K562 (cell line): ENCODE measurements around the gene MMP28. TPM values are rescaled to one million over a fixed set of nuclear protein-coding genes. Genes with fewer than 3 reads are reported as not detected.
A peak's percentile ranks its signal among the peaks of the same experiment; 100 is the strongest.

ENCODE experiments used
- CBX2 ChIP-seq: fragments of 200-600 bp; sonication (generic); IDR thresholded peaks from one replicate; pipeline ENCODE4 v1.6.1; 2012; ENCODE audit warnings: mild to moderate bottlenecking, low read length, inconsistent platforms; ENCODE audit not compliant: insufficient read depth, poor library complexity, severe bottlenecking
- HNRNPH1 ChIP-seq: fragments of 200-400 bp; formaldehyde crosslinking; optimal IDR thresholded peaks from 2 replicates; pipeline ENCODE3; 2017; ENCODE audit warnings: low read depth, mild to moderate bottlenecking, low read length, moderate library complexity
- MBD2 ChIP-seq: sonication (generic); IDR thresholded peaks from 2 replicates; pipeline ENCODE4 v1.6.1; 2016; ENCODE audit warnings: low read depth, borderline replicate concordance
- MYC ChIP-seq, 2 experiments: fragments of 250-450 bp in 1 of 2; sonication (Bioruptor Pico) in 1 of 2; IDR thresholded peaks; 2 replicates each; pipeline versions ENCODE4 v1.5.1 to v1.6.1; 2012 to 2021; ENCODE audit warnings: low read depth in 2 of 2, borderline replicate concordance in 1 of 2, improper control_type of control experiment in 1 of 2, low read length in 1 of 2, mild to moderate bottlenecking in 1 of 2, moderate library complexity in 1 of 2
- POLR3G ChIP-seq: IDR thresholded peaks from 2 replicates; pipeline ENCODE4 v1.6.1; 2011; ENCODE audit not compliant: insufficient read length, insufficient replicate concordance; ENCODE audit errors: extremely low read depth
- PRMT5 ChIP-seq: sonication (generic); formaldehyde crosslinking; IDR thresholded peaks from 2 replicates; pipeline ENCODE4 v1.5.0; 2020; ENCODE audit warnings: missing genetic modification reagents
- PURB ChIP-seq: sonication (generic); formaldehyde crosslinking; IDR thresholded peaks from 2 replicates; pipeline ENCODE4 v1.9.0; 2021; ENCODE audit warnings: low read depth, mild to moderate bottlenecking, missing genetic modification reagents
- RCOR1 ChIP-seq, 2 experiments: IDR thresholded peaks; 2 replicates each; pipeline ENCODE4 v1.6.1; 2012; ENCODE audit warnings: low read depth in 2 of 2, low read length in 2 of 2, borderline replicate concordance in 1 of 2, improper control_type of control experiment in 1 of 2
- SMAD4 ChIP-seq: fragments of 250-450 bp; sonication (Bioruptor Pico); conservative IDR thresholded peaks from 2 replicates; pipeline ENCODE4 v1.8.0; 2021; ENCODE audit warnings: inconsistent platforms, mild to moderate bottlenecking, moderate library complexity
- TCFL5 ChIP-seq: fragments of 250-450 bp; sonication (Bioruptor Pico); conservative IDR thresholded peaks from 2 replicates; pipeline ENCODE4 v1.6.1; 2021; ENCODE audit warnings: mild to moderate bottlenecking, moderate library complexity, matching md5 sums
- TRIM24 ChIP-seq, 2 experiments: fragments of 450-650 bp; IDR thresholded peaks; 2 replicates each; pipeline ENCODE4 v1.6.1; 2016
- ZNF143 ChIP-seq: sonication (generic); formaldehyde crosslinking; IDR thresholded peaks from 2 replicates; pipeline ENCODE4 v1.9.0; 2022; ENCODE audit warnings: mild to moderate bottlenecking, missing genetic modification reagents
- ZNF77 ChIP-seq: fragments of 250-450 bp; sonication (Bioruptor Pico); IDR thresholded peaks from 2 replicates; pipeline ENCODE4 v1.5.0; 2020
- polyA plus RNA-seq, 8 experiments: library from polyadenylated mRNA; depleted of rRNA in 4 of 8; stranded (reverse) in 5 of 8; unstranded in 3 of 8; fragments of >200 nt; fragmentation: Nextera tagmentation in 2 of 8; fragmentation: Illumina TruSeq in 1 of 8; extraction: Ambion mirVana in 2 of 8; extraction: Trizol in 1 of 8; gene quantifications; 2 replicates each; pipeline versions ENCODE4 v1.2.1 to v1.2.3, GENCODE V29; 2011 to 2014; ENCODE audit warnings: inconsistent platforms in 1 of 8, missing spikeins in 1 of 8
- total RNA-seq, 7 experiments: library from RNA; depleted of rRNA in 6 of 7; stranded (reverse); fragments of >200 nt in 6 of 7; fragmentation: Illumina TruSeq in 2 of 7; extraction: Trizol in 2 of 7; gene quantifications; 2 replicates each; pipeline versions ENCODE4 v1.2.1 to v1.2.3, GENCODE V29; 2011 to 2021; ENCODE audit warnings: low replicate concordance in 1 of 7
- TF ChIP-seq, protein P1 (sequence below), 2 experiments: fragments of 450-650 bp in 1 of 2; sonication (generic) in 1 of 2; formaldehyde crosslinking in 1 of 2; IDR thresholded peaks; 2 replicates each; pipeline versions ENCODE4 v1.7.1 to v1.9.0; 2016 to 2022; ENCODE audit warnings: inconsistent platforms in 1 of 2, mild to moderate bottlenecking in 1 of 2, missing genetic modification reagents in 1 of 2
- TF ChIP-seq, protein P2 (sequence below): sonication (generic); formaldehyde crosslinking; IDR thresholded peaks from 2 replicates; pipeline ENCODE4 v1.8.0; 2022; ENCODE audit warnings: missing genetic modification reagents, mild to moderate bottlenecking, moderate library complexity, borderline replicate concordance

MMP28 gene
- total and polyA plus RNA-seq, 9 of the 15 experiments (the other 6 are each of a cell fraction or from before 2014, with no cell fraction given) = not detected

- TF ChIP-seq, protein P1, sequence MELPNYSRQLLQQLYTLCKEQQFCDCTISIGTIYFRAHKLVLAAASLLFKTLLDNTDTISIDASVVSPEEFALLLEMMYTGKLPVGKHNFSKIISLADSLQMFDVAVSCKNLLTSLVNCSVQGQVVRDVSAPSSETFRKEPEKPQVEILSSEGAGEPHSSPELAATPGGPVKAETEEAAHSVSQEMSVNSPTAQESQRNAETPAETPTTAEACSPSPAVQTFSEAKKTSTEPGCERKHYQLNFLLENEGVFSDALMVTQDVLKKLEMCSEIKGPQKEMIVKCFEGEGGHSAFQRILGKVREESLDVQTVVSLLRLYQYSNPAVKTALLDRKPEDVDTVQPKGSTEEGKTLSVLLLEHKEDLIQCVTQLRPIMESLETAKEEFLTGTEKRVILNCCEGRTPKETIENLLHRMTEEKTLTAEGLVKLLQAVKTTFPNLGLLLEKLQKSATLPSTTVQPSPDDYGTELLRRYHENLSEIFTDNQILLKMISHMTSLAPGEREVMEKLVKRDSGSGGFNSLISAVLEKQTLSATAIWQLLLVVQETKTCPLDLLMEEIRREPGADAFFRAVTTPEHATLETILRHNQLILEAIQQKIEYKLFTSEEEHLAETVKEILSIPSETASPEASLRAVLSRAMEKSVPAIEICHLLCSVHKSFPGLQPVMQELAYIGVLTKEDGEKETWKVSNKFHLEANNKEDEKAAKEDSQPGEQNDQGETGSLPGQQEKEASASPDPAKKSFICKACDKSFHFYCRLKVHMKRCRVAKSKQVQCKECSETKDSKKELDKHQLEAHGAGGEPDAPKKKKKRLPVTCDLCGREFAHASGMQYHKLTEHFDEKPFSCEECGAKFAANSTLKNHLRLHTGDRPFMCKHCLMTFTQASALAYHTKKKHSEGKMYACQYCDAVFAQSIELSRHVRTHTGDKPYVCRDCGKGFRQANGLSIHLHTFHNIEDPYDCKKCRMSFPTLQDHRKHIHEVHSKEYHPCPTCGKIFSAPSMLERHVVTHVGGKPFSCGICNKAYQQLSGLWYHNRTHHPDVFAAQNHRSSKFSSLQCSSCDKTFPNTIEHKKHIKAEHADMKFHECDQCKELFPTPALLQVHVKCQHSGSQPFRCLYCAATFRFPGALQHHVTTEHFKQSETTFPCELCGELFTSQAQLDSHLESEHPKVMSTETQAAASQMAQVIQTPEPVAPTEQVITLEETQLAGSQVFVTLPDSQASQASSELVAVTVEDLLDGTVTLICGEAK (IDR thresholded peaks at IDR 0.05) = no peak
- TF ChIP-seq, protein P1 (CRISPR knock-in tag; IDR thresholded peaks at IDR 0.05) = no peak
- TF ChIP-seq MBD2 = no peak
- no peak for TF ChIP-seq TCFL5 (CRISPR knock-in tag)
- TF ChIP-seq TRIM24 (IDR thresholded peaks at IDR 0.05) = no peak
- no peak for TF ChIP-seq HNRNPH1
- 0 out of 2 replicates have a peak, but pooled peaks have one; percentile 64 for TF ChIP-seq PRMT5
- no peak for TF ChIP-seq POLR3G
- TF ChIP-seq, protein P2, sequence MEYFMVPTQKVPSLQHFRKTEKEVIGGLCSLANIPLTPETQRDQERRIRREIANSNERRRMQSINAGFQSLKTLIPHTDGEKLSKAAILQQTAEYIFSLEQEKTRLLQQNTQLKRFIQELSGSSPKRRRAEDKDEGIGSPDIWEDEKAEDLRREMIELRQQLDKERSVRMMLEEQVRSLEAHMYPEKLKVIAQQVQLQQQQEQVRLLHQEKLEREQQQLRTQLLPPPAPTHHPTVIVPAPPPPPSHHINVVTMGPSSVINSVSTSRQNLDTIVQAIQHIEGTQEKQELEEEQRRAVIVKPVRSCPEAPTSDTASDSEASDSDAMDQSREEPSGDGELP (CRISPR knock-in tag) = no peak
- TF ChIP-seq CBX2 = no peak
- no peak for TF ChIP-seq ZNF143
- TF ChIP-seq ZNF77 (CRISPR knock-in tag) = no peak
- TF ChIP-seq PURB = no peak
- TF ChIP-seq SMAD4 = no peak
- no peak for TF ChIP-seq MYC (IDR thresholded peaks at IDR 0.05; ENCODE audit: low read depth, low read length)
- no peak for TF ChIP-seq MYC (CRISPR knock-in tag; IDR thresholded peaks at IDR 0.05; ENCODE audit: borderline replicate concordance, low read depth)
- 0 out of 4 replicates have a peak, but pooled peaks of 1 of the 2 experiments have one; percentile 37 for TF ChIP-seq RCOR1 (IDR thresholded peaks at IDR 0.05; ENCODE audit: borderline replicate concordance in 1 of 2, low read depth in 2 of 2, low read length in 2 of 2)
Observed at GRCh38 chr17:35743626-35744328, 51.7 kb downstream of the MMP28 start (continued).
